Activated CD8-positive, alpha-beta T cell treated with anti-CD3 and anti-CD28 coated beads for 36 hours (primary cell): Measurements from ENCODE around the gene MVB12B. TPM values are rescaled to one million over a fixed set of nuclear protein-coding genes. Genes with fewer than 3 reads are reported as not detected.

Experiments
- ATAC-seq: fragments of 200-7000 bp; cut with Tn5 transposase; one replicate; pipeline ENCODE4 v1.10.0; 2021; ENCODE audit warnings: mild to moderate bottlenecking, moderate library complexity
- CTCF ChIA-PET: fragments of 350-600 bp; sonication (Branson Sonifier 250); formaldehyde crosslinking; loops from one replicate; lab custom pipeline; 2021; ENCODE audit warnings: antibody characterized with exemption; lab: Charles Lee
- POLR2A ChIA-PET: fragments of 350-600 bp; sonication (Branson Sonifier 250); formaldehyde crosslinking; loops from one replicate; lab custom pipeline; 2021; ENCODE audit warnings: antibody characterized with exemption; lab: Charles Lee
- DNase-seq: peaks from one replicate; pipeline ENCODE4 v3.0.0-alpha.2; 2020
- H3K27ac Mint-ChIP-seq: one replicate; pipeline ENCODE4 v1.8.0; 2021; ENCODE audit warnings: mild to moderate bottlenecking, mixed read lengths
- H3K27me3 Mint-ChIP-seq: one replicate; pipeline ENCODE4 v1.8.0; 2021; ENCODE audit warnings: mixed read lengths
- H3K36me3 Mint-ChIP-seq: one replicate; pipeline ENCODE4 v1.8.0; 2021; ENCODE audit warnings: low read depth, mixed read lengths
- H3K4me1 Mint-ChIP-seq: one replicate; pipeline ENCODE4 v1.8.0; 2021; ENCODE audit warnings: low read depth, mixed read lengths
- H3K4me3 Mint-ChIP-seq: one replicate; pipeline ENCODE4 v1.8.0; 2021; ENCODE audit warnings: mild to moderate bottlenecking, moderate library complexity, mixed read lengths
- H3K9me3 Mint-ChIP-seq: one replicate; pipeline ENCODE4 v1.8.0; 2021; ENCODE audit warnings: mixed read lengths
- intact Hi-C: fragments of 100-400 bp; cut with micrococcal nuclease; formaldehyde crosslinking; loops from one replicate; pipeline ENCODE4 v1.10.0; 2022
- total RNA-seq, 2 experiments: library from RNA; stranded (reverse); gene quantifications; one replicate each; pipeline ENCODE4 v1.2.3, GENCODE V29; 2021
- TF ChIP-seq, protein P1 (sequence below): fragments of 200-600 bp; IDR thresholded peaks from one replicate; pipeline ENCODE4 v1.8.0; 2022; ENCODE audit warnings: antibody characterized with exemption, mild to moderate bottlenecking

MVB12B gene
- total RNA-seq, 2 experiments from 2014 or later, result 6.4 to 6.6 TPM

DNA sequence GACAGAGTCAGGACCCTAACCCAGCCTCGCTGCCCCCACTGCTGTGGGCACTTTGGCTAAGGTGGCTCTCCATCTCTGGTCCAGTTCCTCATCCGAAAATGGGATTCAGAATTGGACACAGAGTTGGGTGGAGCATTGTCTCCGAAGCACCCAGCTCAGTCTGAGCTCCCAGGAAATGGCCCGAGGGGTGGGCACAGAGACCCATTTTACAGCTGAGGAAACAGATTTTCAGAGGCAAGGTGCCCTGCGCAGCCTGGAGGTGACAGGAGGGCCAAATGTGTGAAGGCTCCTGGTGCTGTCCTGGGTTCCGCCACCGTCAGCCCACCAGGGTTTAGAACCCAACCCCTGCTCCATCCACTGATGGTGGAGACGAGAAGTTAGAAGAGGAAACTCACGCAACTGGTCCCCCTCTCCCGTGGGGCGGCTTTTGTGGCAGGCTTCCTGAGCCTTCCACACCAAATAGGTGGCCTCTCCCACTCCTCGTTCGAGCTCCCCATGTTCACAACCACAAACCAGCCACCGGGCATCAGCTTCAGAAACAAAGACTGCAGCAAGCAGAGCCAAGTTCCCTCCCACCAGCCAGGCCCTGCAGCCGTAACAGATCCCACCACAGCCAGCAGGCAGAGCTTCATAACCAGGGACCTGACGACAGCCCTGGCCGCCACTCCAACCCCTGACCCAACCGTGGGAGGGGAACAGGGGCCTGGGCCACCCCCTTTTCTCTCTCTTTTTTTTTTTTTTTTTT, 196.2 kb downstream of the MVB12B start:
- intact Hi-C loops, result no loop called here
- no peaks in the 10 kb centered on the region for H3K9me3 Mint-ChIP-seq
- H3K36me3 Mint-ChIP-seq, result no peaks in the 10 kb centered on the region
- TF ChIP-seq, protein P1, sequence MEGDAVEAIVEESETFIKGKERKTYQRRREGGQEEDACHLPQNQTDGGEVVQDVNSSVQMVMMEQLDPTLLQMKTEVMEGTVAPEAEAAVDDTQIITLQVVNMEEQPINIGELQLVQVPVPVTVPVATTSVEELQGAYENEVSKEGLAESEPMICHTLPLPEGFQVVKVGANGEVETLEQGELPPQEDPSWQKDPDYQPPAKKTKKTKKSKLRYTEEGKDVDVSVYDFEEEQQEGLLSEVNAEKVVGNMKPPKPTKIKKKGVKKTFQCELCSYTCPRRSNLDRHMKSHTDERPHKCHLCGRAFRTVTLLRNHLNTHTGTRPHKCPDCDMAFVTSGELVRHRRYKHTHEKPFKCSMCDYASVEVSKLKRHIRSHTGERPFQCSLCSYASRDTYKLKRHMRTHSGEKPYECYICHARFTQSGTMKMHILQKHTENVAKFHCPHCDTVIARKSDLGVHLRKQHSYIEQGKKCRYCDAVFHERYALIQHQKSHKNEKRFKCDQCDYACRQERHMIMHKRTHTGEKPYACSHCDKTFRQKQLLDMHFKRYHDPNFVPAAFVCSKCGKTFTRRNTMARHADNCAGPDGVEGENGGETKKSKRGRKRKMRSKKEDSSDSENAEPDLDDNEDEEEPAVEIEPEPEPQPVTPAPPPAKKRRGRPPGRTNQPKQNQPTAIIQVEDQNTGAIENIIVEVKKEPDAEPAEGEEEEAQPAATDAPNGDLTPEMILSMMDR, result no peak
- H3K4me1 Mint-ChIP-seq, result peaks cover 31% of the 10 kb centered on the region
- H3K27me3 Mint-ChIP-seq, result peaks cover 29% of the 10 kb centered on the region
- ATAC-seq, result no peak
- ChIA-PET CTCF (interaction anchor here (1.7 kb wide), 1 partner anchor 24 kb away, joined by 5 read pairs; no protein-coding TSS in a partner anchor), POLR2A (interaction anchor here (0.6 kb wide), 1 partner anchor 116 kb away, joined by 3 read pairs; no protein-coding TSS in a partner anchor)
- H3K27ac Mint-ChIP-seq, result no peak overlapping the region
- DNase-seq, result no peak
- no peak overlapping the region for H3K4me3 Mint-ChIP-seq

DNA sequence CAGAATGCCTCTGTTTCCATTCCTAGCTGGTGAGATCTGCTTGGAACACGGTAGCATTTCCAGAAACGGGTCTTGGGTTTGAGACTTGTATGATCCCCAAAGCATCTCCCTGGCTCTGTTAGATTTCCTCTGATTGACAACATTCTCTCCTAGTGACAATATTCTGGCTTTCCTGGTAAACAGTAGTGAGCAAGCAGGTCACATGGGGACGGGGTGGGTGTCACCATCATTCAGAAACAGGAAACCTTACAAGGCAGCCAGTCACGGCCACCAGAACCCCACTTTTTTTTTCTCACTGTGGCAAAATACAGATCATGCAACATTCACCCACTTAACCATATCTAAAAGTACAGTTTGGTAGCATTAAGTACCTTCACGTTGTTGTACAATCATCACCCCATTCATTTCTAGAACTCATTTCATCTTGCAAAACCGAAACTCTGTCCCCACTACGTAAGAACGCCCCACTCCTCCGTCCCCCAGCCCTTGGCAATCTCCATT, 197.0 kb downstream of the MVB12B start:
- H3K27ac Mint-ChIP-seq, result peak overlapping the region; percentile 36
- ChIA-PET POLR2A (no interaction called here), CTCF (interaction anchor here (1.5 kb wide), 1 partner anchor 31 kb away, joined by 3 read pairs; no protein-coding TSS in a partner anchor)
- H3K4me3 Mint-ChIP-seq, result peak overlapping the region; percentile 16
- peaks cover 23% of the 10 kb centered on the region for H3K4me1 Mint-ChIP-seq
- H3K27me3 Mint-ChIP-seq, result peaks cover 21% of the 10 kb centered on the region
- TF ChIP-seq, protein P1, result no peak
- peak; percentile 71 for DNase-seq
- intact Hi-C loops, result no loop called here
- peak; percentile 80 for ATAC-seq
- no peaks in the 10 kb centered on the region for H3K9me3 Mint-ChIP-seq
- H3K36me3 Mint-ChIP-seq, result no peaks in the 10 kb centered on the region

DNA sequence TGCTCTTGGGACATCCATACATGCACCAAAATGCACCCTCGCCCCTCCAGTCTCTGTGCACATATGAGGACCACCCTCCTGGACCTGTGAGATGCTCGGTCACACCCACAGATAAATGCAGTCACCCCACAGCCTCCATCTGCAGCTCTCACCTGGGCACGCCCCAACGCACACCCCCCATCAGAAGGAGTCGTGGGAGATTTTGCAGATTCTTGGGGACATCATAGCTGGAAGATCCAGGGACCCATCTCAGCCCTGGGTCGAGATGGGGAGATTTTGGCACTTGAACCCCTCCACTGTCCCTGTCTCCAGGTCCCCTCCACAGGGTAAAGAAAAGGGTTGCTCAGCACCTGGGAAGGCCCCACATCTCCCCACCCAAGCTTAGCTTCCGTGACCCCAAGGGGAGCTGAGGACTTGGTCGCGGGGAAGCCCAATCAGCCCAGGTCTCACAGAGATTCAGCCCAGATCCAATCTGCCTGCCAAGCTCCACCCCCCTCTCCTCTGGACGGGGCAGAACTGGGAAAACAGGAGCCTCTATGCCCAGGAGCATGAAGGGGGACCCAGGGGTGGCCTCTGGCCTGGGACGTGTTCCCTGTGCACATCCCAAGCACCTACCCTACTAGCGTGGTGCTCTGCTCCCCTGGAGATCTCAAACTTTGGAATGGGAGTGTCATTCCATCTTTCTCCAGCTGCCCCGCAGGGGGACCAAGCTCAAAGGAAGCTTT, 197.9 kb downstream of the MVB12B start:
- peaks cover 16% of the 10 kb centered on the region for H3K4me1 Mint-ChIP-seq
- ATAC-seq (no peak), DNase-seq (no peak)
- intact Hi-C loops, result no loop called here
- POLR2A ChIA-PET, result no interaction called here
- TF ChIP-seq, protein P1, result no peak
- H3K9me3 Mint-ChIP-seq, result no peaks in the 10 kb centered on the region
- H3K27me3 Mint-ChIP-seq, result peaks cover 13% of the 10 kb centered on the region
- H3K4me3 Mint-ChIP-seq, result no peak overlapping the region
- no peak overlapping the region for H3K27ac Mint-ChIP-seq
- CTCF ChIA-PET, result interaction anchor here (1.5 to 3.4 kb wide), 3 partner anchors 24 to 34 kb away, joined by 3 to 26 read pairs (median 12); no protein-coding TSS in a partner anchor
- H3K36me3 Mint-ChIP-seq, result no peaks in the 10 kb centered on the region

DNA sequence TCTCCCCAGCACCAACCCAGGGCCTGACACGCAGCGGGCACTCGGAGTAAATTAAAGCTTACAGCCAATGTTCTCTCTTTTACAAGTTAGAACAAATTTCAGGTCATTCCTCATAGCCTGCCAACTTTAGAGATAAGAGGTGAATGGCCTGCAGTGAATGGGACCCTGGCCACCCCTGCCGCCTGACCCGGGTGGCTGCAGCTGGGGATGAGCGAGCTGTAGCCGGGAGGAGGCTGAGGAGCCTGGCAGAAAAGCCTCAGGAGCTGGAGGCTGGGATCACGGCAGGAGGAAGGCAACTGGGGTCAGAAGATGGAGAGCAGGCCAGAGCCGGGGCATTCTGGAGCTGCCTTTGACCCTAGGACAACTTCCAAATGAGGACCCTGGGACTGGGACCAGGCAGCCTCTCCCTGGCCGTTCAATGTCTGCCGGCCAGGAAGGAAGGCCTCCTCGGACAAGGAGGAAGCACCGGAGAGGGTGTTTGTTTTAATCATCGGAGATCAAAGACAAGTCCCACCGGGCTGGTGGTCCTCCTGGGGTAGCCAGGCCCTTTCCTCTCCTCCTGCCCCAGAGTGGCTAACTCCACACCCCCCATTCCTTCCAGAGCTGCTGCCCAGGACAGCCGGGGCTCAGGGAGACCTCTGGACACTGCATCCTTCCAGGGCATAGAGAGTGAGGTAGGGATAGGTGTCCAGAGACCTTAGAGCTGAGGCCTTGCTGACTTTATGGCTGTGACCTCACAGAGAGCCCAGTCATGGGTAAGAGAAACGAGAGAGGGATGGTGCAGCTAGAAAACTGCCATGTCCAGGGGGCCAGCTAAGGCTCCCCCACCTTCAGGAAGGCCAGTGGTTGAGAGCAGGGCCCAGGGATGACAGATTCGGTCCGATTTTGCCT, 199.8 kb downstream of the MVB12B start:
- TF ChIP-seq, protein P1, result no peak
- Mint-ChIP-seq H3K27me3 (peaks cover 9% of the 10 kb centered on the region), H3K27ac (no peak overlapping the region), H3K4me3 (no peak overlapping the region), H3K36me3 (no peaks in the 10 kb centered on the region), H3K9me3 (no peaks in the 10 kb centered on the region), H3K4me1 (peaks cover 14% of the 10 kb centered on the region)
- intact Hi-C loops, result no loop called here
- ATAC-seq, result no peak
- no peak for DNase-seq
- ChIA-PET CTCF (interaction anchor here (1.2 to 3.4 kb wide), 3 partner anchors 12 to 32 kb away, joined by 3 to 26 read pairs (median 12); no protein-coding TSS in a partner anchor), POLR2A (no interaction called here)
